Measurements from ENCODE around the gene DNAAF9. TPM values are rescaled to one million over a fixed set of nuclear protein-coding genes. Genes with fewer than 3 reads are reported as not detected.

Gene DNAAF9
- total and polyA plus RNA-seq, 2 donors from 2014 or later = 7.3 to 25.2 TPM

- peak overlapping the region in 1 of 2 donors; percentile 56 for H3K27ac ChIP-seq (ENCODE audit: low read depth in 2 of 2, low read length in 2 of 2)
- H3K9ac ChIP-seq (ENCODE audit: low read length in 3 of 3) = no peak overlapping the region
- peak overlapping the region in 2 of 3 donors; percentile 30 to 98 for H3K4me3 ChIP-seq (ENCODE audit: low read length in 3 of 3)
- peaks cover 0 to 4% (median 3%) of the 10 kb centered on the region in 3 donors for H3K4me1 ChIP-seq (ENCODE audit: control insufficient read depth in 2 of 3, insufficient read depth in 2 of 3, low read depth in 1 of 3, low read length in 3 of 3)
- FAIRE-seq = no peak
- TF ChIP-seq, protein P1, sequence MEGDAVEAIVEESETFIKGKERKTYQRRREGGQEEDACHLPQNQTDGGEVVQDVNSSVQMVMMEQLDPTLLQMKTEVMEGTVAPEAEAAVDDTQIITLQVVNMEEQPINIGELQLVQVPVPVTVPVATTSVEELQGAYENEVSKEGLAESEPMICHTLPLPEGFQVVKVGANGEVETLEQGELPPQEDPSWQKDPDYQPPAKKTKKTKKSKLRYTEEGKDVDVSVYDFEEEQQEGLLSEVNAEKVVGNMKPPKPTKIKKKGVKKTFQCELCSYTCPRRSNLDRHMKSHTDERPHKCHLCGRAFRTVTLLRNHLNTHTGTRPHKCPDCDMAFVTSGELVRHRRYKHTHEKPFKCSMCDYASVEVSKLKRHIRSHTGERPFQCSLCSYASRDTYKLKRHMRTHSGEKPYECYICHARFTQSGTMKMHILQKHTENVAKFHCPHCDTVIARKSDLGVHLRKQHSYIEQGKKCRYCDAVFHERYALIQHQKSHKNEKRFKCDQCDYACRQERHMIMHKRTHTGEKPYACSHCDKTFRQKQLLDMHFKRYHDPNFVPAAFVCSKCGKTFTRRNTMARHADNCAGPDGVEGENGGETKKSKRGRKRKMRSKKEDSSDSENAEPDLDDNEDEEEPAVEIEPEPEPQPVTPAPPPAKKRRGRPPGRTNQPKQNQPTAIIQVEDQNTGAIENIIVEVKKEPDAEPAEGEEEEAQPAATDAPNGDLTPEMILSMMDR (IDR thresholded peaks at IDR 0.05; ENCODE audit: borderline replicate concordance, extremely low read depth, insufficient read depth) = no peak
- peak in 2 of 5 donors; percentile 5 to 16 for DNase-seq
- intact Hi-C loops (cut with DNase I) = no loop called here
- H3K9me3 ChIP-seq (ENCODE audit: control insufficient read depth in 2 of 3, insufficient read depth in 1 of 3, low read length in 3 of 3) = no peaks in the 10 kb centered on the region
- no peaks in the 10 kb centered on the region for H3K36me3 ChIP-seq (ENCODE audit: control insufficient read depth in 2 of 3, insufficient read depth in 3 of 3, low read length in 3 of 3)
- H3K27me3 ChIP-seq (ENCODE audit: control insufficient read depth, insufficient read depth, low read length) = no peaks in the 10 kb centered on the region
Measured at GRCh38 chr20:3405139-3405538, 2.3 kb downstream of the DNAAF9 start.

DNA sequence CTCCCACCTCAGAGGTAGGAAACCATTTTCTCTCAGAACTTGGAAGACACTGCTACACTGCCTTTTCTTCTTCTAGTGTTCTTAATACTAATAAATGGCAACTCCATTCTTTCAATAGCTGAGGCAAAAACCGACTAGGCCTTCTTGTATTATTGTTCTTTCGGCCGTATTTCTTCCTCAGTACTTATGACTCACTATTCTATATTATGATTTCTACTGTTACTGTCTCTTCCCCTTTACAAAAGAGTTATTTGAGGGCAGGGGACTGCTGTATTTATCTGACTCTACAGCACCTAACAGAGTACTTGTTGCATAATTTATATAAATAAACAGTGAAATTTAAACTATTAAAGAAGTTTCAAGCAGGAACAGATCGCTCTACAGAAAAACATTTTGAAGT lies 3.1 kb downstream of the DNAAF9 start:
- no peak for DNase-seq
- Histone ChIP-seq H3K36me3 (ENCODE audit: control insufficient read depth in 2 of 3, insufficient read depth in 3 of 3, low read length in 3 of 3) (no peaks in the 10 kb centered on the region), H3K4me1 (ENCODE audit: control insufficient read depth in 2 of 3, insufficient read depth in 2 of 3, low read depth in 1 of 3, low read length in 3 of 3) (peaks cover 0 to 4% (median 3%) of the 10 kb centered on the region in 3 donors), H3K27me3 (ENCODE audit: control insufficient read depth, insufficient read depth, low read length) (no peaks in the 10 kb centered on the region), H3K9ac (ENCODE audit: low read length in 3 of 3) (no peak overlapping the region), H3K27ac (ENCODE audit: low read depth in 2 of 2, low read length in 2 of 2) (no peak overlapping the region), H3K4me3 (ENCODE audit: low read length in 3 of 3) (no peak overlapping the region), H3K9me3 (ENCODE audit: control insufficient read depth in 2 of 3, insufficient read depth in 1 of 3, low read length in 3 of 3) (no peaks in the 10 kb centered on the region)
- TF ChIP-seq, protein P1 (IDR thresholded peaks at IDR 0.05; ENCODE audit: borderline replicate concordance, extremely low read depth, insufficient read depth) = no peak
- intact Hi-C loops (cut with DNase I) = no loop called here
- FAIRE-seq = no peak

DNA sequence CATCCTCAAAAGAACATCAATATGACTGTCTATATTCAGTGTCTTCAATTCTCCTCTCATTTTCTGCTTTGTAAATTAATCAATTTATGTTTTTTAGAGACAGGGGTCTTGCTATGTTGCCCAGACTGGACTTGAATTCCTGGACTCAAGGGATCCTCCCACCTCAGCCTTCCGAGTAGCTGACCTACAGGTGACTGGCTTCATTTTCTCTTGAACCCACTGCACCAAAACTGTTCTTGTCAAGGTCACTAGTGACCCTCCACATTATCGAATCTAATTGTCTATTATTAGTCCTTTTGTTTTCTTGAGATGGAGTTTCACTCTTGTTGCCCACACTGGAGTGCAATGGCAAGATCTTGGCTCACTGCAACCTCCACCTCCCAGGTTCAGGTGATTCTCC lies 3.7 kb downstream of the DNAAF9 start:
- Histone ChIP-seq H3K9ac (ENCODE audit: low read length in 3 of 3) (no peak overlapping the region), H3K36me3 (ENCODE audit: control insufficient read depth in 2 of 3, insufficient read depth in 3 of 3, low read length in 3 of 3) (no peaks in the 10 kb centered on the region), H3K9me3 (ENCODE audit: control insufficient read depth in 2 of 3, insufficient read depth in 1 of 3, low read length in 3 of 3) (no peaks in the 10 kb centered on the region), H3K27ac (ENCODE audit: low read depth in 2 of 2, low read length in 2 of 2) (no peak overlapping the region), H3K27me3 (ENCODE audit: control insufficient read depth, insufficient read depth, low read length) (no peaks in the 10 kb centered on the region), H3K4me1 (ENCODE audit: control insufficient read depth in 2 of 3, insufficient read depth in 2 of 3, low read depth in 1 of 3, low read length in 3 of 3) (peaks cover 1 to 5% (median 3%) of the 10 kb centered on the region in 3 donors), H3K4me3 (ENCODE audit: low read length in 3 of 3) (no peak overlapping the region)
- TF ChIP-seq, protein P1 (IDR thresholded peaks at IDR 0.05; ENCODE audit: borderline replicate concordance, extremely low read depth, insufficient read depth) = no peak
- no peak for DNase-seq
- FAIRE-seq = no peak
- intact Hi-C loops (cut with DNase I) = no loop called here

DNA sequence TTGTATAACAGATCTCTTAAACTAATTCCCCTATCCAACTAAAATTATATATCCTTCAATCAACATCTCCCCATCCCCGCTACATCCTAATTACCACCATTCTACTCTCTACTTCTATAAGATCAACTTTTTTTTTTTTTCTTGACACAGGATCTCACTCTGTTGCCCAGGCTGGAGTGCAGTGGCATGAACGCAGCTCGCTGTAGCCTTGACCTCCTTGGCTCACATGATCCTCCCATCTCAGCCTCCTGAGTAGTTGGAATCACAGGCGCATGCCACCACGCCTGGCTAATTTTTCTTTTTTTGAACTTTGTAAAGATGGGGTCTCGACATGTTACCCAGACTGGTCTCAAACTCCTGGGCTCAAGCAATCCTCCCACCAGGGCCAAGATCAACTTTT lies 5.0 kb downstream of the DNAAF9 start:
- Histone ChIP-seq H3K9ac (ENCODE audit: low read length in 3 of 3) (no peak overlapping the region), H3K4me3 (ENCODE audit: low read length in 3 of 3) (no peak overlapping the region), H3K36me3 (ENCODE audit: control insufficient read depth in 2 of 3, insufficient read depth in 3 of 3, low read length in 3 of 3) (no peaks in the 10 kb centered on the region), H3K9me3 (ENCODE audit: control insufficient read depth in 2 of 3, insufficient read depth in 1 of 3, low read length in 3 of 3) (no peaks in the 10 kb centered on the region), H3K4me1 (ENCODE audit: control insufficient read depth in 2 of 3, insufficient read depth in 2 of 3, low read depth in 1 of 3, low read length in 3 of 3) (peaks cover 3 to 11% (median 4%) of the 10 kb centered on the region in 3 donors), H3K27ac (ENCODE audit: low read depth in 2 of 2, low read length in 2 of 2) (no peak overlapping the region), H3K27me3 (ENCODE audit: control insufficient read depth, insufficient read depth, low read length) (no peaks in the 10 kb centered on the region)
- FAIRE-seq (no peak), DNase-seq (no peak)
- TF ChIP-seq, protein P1 (IDR thresholded peaks at IDR 0.05; ENCODE audit: borderline replicate concordance, extremely low read depth, insufficient read depth) = no peak
- intact Hi-C loops (cut with DNase I) = no loop called here
